Fibroblast of mammary gland (primary cell): Measurements from ENCODE around the gene UACA.

ENCODE experiments used
- DNase-seq: peaks from one replicate; pipeline ENCODE4 v3.0.0-alpha.2; 2010; ENCODE audit warnings: low read depth
- H3K4me3 ChIP-seq: 2 replicates; pipeline ENCODE4 v1.5.1; 2011; ENCODE audit warnings: low read depth, mild to moderate bottlenecking, low read length, moderate library complexity; ENCODE audit not compliant: control insufficient read depth
- TF ChIP-seq, protein P1 (sequence below): conservative IDR thresholded peaks from 2 replicates; pipeline ENCODE4 v1.5.1; 2011; ENCODE audit warnings: low read depth, low read length, inconsistent platforms; ENCODE audit not compliant: control insufficient read depth, insufficient read depth

Gene UACA

DNA sequence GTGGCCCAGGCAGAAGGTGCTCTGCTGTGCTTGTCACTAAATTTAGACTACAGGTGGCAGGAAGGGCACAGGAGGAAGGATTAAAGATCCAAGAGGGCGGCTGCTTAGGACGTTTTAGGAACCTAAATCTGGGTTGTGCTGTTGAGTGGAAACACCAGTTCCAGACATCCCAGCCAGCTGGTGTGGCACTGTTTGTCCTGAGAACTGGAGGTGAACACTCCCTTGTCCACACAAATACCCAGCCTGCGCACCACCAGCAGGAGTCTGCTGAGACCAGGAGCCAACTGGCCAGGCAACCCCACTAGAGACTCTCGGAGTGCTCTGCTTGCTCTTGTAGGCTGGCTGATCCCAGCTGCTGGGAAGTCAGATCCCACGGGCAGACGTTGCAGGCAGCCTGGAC lies 30.3 kb upstream of the UACA start:
- no peak overlapping the region for H3K4me3 ChIP-seq
- DNase-seq: no peak
- TF ChIP-seq, protein P1, sequence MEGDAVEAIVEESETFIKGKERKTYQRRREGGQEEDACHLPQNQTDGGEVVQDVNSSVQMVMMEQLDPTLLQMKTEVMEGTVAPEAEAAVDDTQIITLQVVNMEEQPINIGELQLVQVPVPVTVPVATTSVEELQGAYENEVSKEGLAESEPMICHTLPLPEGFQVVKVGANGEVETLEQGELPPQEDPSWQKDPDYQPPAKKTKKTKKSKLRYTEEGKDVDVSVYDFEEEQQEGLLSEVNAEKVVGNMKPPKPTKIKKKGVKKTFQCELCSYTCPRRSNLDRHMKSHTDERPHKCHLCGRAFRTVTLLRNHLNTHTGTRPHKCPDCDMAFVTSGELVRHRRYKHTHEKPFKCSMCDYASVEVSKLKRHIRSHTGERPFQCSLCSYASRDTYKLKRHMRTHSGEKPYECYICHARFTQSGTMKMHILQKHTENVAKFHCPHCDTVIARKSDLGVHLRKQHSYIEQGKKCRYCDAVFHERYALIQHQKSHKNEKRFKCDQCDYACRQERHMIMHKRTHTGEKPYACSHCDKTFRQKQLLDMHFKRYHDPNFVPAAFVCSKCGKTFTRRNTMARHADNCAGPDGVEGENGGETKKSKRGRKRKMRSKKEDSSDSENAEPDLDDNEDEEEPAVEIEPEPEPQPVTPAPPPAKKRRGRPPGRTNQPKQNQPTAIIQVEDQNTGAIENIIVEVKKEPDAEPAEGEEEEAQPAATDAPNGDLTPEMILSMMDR: no peak

DNA sequence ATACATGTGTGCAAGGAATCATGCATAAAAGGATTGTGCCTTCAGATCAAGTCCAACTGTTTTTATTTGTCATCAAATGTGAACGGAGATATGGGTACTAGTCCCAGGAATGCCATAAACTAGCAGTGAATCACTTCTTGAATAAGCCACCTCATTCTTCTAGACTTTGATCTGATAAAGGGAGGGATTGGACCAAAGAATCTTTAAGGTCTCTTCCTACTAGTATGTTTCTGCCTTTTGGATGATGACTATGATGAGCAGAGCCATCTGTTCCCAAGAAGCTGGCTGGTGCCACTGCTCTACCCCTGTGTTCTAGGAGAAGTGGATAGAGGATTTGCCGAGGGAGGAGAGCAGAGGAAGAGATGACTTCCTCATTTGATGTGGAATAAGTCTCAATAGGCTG lies 28.8 kb upstream of the UACA start:
- DNase-seq: peak; percentile 83
- TF ChIP-seq, protein P1: no peak
- H3K4me3 ChIP-seq: no peak overlapping the region

DNA sequence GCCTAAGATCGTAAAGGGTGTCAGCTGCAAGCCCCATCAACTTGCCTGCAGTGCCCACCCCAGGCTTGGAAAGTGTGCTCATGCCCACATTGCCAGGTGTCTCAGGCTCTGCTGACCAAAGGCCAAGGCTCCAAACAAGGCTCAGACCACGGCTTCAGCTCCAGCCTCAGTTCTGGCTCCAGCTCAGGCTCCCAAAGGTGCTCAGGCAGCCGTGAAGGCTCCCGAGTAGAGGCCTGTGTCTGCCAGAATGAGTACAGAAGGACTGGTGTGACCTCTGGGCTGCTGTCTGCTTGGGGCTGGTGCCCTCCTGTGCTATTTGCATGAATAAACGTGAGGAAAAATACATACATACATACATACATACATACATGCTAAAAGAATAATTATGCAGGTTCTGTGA lies 27.9 kb upstream of the UACA start:
- H3K4me3 ChIP-seq: no peak overlapping the region
- no peak for DNase-seq
- TF ChIP-seq, protein P1: no peak

DNA sequence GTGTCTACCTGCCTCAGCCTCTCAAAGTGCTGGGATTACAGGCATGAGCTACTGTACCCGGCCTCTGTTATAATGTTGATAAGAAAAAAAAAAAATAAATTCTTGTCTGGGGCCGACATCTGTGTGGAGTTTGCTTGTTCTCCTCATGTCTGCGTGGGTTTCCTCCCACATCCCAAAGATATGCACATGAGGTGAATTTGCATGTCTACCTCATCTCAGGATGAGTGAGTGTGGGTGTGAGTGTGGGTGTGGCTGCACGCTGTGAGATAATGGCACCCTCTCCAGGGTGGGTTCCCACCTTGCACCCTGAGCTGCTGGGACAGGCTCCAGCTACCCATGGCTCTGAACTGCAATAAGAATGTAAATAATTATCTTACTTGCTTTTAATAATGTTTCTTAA lies 25.9 kb upstream of the UACA start:
- DNase-seq: no peak
- TF ChIP-seq, protein P1: no peak
- no peak overlapping the region for H3K4me3 ChIP-seq

DNA sequence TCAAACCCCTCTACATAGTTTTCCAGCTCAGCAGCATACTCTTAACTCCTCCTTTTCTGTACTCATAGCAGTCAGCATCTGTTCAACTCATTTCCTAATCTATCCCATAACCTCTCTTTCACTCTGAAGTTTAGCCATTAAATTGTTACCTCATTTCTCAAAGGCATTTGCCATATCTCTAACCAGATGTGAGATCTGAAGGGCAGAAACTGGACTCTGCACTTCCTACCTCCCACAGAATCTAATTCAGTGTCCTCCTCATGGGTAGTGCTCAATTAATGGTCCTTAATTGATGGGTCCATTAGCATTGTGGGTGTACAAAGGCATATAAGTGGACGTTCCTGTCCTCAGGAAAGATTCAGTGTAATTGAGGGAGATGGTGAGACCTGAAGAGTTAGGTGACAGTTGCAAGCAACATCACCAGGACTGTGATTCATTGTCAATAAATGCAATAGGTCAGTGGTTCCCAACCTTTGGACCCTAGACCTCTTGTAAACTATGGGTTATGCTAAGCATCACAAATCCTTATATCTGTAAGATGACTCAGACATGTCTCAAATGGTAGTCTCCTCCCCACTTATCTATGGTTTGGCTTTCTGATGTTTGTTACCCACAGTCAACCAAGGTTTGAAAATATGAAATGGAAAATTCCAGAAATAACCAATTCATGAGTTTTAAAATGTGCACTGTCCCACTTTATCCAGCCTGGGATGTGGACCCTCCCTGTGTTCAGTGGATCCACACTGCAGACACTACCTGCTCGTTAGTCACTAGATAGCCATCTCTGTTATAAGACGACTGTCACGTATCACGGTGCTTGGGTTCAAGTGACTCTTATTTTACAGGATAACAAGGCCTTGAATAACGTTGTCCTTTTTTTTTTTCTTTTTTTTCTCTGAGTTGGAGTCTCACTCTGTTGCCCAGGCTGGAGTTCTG lies 25.0 kb upstream of the UACA start:
- TF ChIP-seq, protein P1: no peak
- no peak overlapping the region for H3K4me3 ChIP-seq
- DNase-seq: peak; percentile 75

DNA sequence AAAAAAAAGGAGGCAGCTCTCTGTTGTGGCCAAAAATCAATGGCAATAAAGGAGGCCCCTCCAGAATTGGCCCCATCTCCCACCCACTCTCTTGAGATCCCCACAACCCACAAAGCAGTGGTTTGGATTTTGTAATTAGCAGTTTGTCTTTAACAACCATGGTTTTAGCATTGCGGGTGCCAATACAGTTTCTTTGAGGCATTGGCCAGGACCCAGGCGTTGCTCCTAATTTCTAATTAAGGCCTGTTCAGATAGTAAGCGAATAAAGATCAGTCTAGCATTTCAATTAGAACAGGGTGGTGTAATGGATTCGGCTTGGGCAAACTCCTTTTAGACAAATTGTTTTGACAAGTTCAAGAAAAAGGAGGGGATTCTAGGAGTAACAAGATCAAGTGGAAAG lies 23.6 kb upstream of the UACA start:
- no peak overlapping the region for H3K4me3 ChIP-seq
- TF ChIP-seq, protein P1: no peak
- no peak for DNase-seq

DNA sequence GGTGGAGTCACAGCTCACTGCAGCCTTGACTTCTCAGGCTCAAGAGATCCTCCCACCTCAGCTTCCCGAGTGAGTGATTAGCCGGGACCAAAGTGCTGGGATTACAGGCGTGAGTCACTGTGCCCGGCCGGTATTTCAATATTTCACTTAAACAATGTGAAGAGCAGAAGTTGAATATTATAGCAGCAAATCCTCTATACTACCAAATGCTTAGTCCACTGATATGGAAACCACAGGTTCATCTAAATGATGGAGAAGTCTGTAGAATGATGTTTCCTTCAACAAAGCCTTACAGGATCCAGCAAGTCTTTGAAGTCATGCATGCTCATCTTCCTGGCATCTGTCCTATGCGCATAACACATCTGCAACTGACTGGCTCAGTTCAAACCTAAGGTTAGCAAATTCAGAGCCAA lies 20.3 kb upstream of the UACA start:
- DNase-seq: peak; percentile 81
- TF ChIP-seq, protein P1: no peak
- no peak overlapping the region for H3K4me3 ChIP-seq
